HG02588 (cell line): Measurements from ENCODE around the gene ISOC2.

Source experiments
- ATAC-seq: cut with Tn5 transposase; IDR thresholded peaks from one replicate; pipeline ENCODE4 v1.9.1; 2021; ENCODE audit warnings: mild to moderate bottlenecking, moderate library complexity; ENCODE audit not compliant: unreplicated experiment

The ISOC2 gene

DNA sequence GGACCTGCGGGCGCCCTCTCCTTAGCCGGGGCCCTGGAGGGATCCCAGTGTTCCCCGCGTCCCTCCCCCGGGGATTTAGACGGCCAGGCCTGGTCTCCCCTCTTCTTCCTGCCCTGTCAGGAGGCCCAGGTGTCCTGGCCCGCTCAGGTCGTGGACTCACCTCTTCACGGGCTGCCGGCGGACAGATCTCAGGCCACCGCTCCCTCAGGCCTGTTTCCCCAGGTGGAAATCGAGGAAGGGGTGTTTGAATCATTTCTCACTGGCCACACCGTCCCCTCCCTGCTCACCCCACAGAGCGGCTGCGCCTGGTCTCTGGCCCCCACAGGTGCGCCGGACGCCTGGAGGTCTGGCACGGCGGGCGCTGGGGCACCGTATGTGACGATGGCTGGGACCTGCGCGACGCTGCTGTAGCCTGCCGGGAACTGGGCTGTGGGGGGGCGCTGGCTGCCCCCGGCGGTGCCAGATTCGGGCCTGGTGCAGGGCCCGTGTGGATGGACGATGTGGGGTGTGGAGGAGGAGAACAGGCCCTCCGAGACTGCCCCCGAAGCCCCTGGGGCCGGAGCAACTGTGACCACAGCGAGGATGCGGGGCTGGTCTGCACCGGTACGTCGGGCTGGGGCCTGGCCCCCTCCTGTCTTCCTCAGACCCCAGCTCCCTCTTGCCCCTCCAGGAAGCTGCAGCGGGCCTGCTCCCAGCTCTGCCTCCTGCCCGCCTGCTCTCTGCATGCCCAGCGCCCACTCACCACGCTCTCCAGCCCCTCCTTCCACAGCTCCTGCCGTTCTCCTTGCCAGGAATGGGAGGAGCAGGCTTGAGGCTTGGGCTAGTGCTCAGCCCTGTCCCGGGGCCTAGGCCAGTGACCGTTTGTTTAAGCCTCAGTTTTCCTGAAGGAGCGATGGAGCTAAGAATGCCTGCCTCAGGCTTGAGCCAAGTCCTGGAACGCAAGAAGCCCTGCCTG lies 29.3 kb upstream of the ISOC2 start:
- no peak for ATAC-seq

DNA sequence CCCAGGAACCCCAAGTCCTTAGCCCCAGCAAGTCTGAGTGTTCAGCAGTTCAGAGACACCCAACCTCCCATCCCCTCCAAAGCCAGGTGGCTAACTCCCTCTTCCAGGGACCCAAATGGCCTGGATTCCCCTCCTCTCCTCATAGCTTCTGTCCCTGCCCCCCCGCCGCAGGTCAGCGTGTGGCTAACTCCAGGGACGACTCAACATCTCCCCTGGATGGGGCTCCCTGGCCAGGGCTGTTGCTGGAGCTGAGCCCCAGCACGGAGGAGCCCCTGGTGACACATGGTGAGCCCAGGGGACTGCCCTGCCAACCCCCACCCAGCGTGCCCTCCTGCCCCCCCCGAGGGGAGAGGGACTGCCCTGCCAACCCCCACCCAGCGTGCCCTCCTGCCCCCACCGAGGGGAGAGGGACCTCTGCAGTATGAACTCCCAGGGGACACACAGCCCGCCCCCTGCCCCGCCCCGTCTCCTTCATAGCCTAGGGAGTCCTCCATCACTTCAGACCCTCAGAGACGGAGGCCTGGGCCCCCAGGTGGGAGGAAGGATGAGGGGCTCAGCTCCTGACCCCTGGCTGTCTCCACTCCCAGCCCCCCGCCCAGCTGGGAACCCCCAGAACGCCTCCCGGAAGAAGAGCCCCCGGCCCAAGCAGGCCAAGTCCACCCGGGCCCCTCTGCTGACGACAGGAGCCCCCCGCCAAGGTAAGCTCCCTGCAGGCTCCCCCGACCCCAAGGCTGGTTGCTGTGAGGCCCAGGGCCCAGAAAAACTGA lies 28.5 kb upstream of the ISOC2 start:
- ATAC-seq: no peak

DNA sequence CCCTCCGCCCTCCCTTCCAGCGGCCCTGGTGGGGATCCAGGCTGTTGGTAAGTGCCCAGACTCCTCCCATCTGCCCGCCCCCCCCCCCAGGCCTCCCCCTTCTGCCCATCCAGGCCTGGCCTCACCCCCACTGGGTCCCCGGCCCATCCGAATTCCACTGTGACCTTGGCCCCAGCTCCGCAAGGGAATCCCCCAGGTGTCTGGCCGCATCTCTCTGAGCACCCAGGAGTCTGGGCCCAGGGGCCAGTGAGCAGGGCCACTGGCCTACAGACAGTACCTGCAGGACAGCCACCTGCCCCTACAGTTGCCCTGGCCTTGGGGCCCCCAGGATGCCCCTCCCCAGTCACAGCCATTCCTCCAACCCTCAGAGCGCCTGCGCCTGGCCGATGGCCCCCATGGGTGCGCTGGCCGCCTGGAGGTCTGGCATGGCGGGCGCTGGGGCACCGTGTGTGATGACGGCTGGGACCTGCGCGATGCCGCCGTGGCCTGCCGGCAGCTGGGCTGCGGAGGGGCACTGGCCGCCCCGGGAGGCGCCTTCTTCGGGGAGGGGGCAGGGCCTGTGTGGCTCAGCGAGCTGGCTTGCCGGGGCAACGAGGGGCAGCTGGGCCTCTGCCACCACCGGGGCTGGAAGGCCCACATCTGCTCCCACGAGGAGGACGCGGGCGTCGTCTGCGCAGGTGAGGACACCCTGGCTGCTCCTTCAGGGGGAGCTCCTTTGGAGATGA lies 27.7 kb upstream of the ISOC2 start:
- ATAC-seq: no peak

DNA sequence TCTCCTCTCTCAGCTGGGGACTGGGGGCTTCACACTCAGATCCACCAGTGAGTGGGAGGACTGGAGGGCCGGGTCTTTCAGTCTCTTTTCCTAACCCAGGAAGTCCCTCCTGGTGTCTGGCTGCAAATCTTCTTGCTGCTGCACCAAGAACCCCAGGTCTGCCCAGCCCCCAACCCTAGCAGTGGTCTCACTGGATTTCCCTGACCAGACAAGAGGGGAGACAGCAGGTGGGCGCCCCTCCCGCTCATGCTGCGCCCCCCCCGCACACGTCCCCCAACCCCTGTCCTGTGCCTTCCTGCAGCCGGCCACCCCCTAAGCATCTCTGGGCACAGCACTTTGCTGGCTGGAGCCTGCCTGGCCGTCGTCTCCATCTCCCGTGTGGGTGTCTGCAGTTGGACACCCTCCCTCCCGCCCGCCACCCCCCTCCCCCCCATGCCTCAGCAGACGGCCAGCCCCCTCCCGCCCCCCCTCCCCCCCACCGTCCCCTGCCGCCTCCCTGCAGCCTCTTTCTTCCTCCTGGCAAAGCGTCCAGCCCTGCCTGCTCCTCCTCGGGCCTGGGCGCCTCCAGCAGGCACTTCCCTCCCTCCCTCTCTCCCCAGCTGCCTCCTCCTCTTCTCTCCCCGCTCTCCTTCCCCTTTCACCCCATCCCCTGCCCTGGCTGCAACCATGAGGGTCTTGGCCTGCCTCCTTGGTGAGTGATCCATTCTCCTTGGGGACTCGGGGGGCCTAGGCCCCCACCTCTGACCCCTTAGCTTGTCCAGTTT lies 26.7 kb upstream of the ISOC2 start, which contains the start of gene SSC5D:
TSS of gene SSC5D (plus strand) at position 513 of the 764 bp plus-strand sequence. CDS start at position 667, 154 bp downstream.
- ATAC-seq: no peak

DNA sequence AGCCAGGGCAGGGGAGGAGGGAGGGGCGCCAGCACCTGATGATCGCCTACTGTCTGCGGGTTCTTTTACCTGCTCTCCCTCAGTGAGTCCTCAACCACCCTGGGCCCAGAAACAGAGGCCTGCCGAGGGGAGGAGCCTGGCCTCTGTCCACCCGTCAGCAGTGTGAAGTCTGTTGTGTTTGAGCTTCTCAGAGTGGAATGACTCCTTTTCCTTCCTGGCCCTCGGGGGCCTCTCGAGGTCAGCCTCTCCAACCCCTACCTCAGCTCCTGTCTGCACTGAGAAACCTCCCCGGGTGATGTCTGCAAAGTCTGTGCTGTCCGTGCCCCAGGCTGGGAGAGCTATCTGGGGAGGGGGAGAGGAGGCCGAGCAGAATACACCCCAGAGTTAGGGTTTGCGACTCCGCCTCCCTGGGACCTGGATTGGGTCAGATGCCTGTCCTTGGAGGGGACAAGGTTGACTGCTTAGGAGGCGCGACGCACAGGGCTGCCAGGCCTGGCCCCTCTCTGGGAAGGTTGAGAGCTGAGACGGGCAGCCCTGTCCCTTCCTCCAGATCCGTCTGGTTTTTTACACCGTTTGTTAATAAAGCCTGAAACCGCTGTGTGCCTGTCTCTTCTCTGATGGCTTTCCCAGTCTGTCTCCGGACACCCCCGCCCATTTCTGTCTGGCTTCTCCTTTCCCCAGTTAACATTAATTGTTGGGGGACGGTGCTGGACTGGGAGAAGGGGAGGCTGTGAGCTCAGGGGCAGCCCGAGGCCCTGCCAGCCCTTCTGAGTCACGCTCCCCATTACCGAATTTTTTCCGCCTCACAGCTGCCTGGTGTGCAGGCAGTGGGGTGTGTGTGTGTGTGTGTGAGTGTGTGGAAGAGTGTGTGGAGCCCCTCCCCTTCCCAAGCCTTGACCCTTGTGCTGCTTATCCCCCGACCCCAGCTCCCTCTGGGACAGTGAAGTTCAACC lies 25.8 kb upstream of the ISOC2 start:
- no peak for ATAC-seq

DNA sequence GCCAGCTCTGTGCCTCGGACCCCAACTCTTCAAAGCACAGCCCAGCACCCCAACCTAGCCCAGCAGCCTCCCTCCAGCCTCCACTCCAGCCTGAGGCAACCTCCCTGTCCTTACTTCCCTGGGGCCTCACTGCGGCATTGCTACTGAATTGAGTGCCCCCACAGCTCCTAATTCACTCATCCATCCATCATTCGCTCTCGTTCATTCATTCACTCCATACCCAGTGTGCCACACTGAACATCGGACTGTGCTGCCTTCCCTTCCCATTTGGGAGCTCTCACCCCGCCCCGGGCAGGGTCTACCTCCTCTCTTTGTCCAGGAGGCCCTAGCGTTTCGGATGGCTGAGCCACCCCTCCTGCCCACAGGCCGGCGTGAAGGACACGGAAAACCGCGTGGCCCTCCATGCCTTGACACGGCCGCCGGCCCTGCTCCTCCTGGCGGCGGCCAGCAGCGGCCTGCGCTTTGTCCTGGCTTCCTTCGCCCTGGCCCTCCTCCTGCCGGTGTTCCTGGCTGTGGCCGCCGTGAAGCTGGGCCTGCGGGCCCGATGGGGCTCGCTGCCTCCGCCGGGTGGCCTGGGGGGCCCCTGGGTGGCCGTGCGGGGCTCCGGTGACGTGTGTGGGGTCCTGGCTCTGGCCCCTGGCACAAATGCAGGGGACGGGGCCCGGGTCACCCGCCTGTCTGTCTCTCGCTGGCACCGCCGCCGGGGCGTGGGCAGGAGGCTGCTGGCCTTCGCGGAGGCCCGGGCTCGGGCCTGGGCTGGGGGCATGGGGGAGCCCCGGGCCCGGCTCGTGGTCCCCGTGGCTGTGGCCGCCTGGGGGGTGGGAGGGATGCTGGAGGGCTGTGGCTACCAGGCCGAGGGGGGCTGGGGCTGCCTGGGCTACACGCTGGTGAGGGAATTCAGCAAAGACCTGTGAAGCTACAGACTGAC lies 24.9 kb upstream of the ISOC2 start:
- ATAC-seq: no peak

DNA sequence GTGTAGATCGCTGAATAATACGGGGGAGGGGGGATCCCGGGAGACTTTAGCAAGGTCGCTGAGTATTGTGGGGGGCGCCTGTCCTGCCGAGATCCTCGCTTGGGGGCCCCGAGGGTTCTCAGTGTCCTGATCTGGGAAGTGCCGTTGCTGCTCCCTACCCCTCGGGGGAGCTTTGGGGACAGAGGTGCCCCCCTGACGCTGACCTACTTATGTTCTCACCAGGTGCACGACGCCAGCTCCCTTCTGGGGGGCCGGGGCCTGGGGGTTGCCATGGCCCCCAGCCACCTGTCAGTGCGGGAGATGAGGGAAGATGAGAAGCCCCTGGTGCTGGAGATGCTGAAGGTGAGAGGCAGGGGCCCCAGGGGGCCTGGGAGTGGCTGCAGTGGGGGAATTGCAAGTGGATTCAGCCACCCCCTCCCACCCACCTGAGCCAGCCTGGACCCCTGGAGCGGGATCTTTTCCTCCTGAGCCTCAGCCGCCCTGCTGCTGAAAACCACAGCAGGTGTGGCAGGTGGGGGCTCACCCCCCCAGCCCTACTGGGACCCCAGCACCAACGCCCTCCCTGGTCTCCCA lies 24.1 kb upstream of the ISOC2 start:
- no peak for ATAC-seq

DNA sequence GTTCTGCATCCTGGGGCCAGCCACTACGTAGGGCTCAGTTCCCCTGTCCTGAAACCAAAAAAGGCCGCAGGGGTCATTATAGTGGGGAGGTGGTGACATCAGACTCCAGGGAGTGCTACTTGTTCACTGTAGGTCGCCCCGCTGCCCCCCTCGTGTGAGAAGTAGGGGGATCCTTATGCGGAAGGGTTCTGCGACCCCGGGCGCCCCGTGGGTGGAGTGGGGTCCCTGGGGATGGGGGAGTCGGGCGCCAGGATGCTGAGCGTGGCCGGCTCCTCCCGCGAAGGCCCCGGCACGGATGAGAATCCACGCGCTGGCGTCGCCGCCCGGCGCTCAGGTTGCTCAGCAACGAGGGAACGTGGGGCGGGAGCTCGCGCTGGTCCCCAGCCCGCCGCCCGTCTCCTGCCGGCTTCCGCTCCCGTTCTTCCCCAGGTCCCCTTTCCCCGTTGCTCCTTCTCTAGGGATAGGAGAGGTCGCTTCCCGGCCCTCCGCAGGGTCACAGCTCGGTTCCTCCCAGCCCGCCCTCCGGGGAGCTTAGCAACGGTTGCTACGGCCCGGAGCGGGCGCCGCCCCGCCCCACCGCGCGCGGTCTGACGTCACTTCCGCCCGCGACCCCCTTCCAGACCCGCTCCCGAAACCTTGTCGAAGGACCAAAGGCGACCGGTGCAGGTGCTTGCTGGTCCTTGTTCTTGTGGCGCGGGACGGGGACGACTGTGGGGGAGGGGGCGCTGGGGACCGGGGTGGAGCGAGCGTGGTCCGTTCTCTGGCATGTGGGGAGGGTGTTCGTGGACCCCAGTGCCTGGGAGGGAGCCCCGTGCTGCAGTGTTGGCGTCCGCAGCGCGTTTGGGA lies 23.4 kb upstream of the ISOC2 start, which contains the start of gene NAT14:
TSS of gene NAT14 (plus strand) at position 596 of the 846 bp plus-strand sequence. CDS start 521 bp downstream, outside the sequence.
- ATAC-seq: peak; percentile 52

DNA sequence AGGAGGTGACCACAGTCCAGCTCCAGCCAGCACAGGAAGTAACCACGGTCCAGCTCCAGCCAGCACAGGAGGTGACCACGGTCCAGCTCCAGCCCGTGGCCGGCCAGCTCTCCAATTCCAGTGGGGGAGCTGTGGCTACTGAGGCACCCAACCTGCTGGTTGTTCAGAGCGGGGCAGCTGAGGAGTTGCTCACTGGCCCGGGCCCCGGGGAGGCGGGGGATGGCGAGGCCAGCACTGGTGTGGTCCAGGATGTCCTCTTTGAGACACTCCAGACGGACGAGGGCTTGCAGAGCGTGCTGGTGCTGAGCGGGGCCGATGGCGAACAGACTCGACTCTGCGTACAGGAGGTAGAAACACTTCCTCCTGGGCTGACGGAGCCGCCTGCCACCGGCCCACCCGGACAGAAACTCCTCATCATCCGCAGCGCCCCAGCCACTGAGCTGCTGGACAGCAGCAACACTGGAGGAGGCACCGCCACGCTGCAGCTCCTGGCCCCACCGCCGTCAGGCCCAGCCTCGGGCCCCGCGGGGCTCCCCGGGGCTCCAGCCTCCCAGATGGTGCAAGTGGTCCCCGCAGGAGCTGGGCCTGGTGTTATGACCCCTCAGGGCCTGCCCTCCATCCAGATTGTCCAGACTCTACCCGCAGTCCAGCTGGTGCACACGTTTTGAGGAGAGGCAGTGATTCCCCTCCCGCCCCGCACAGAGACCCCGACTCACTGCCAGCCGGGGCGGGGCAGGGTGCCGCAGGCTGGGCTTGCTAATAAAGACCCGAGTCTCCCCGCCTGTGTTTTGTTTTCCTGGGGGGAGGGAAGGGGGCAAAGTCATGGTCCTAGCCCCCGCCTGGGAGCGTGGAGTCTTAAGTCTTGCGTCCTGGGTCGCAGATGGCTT lies 22.5 kb upstream of the ISOC2 start:
- ATAC-seq: no peak

DNA sequence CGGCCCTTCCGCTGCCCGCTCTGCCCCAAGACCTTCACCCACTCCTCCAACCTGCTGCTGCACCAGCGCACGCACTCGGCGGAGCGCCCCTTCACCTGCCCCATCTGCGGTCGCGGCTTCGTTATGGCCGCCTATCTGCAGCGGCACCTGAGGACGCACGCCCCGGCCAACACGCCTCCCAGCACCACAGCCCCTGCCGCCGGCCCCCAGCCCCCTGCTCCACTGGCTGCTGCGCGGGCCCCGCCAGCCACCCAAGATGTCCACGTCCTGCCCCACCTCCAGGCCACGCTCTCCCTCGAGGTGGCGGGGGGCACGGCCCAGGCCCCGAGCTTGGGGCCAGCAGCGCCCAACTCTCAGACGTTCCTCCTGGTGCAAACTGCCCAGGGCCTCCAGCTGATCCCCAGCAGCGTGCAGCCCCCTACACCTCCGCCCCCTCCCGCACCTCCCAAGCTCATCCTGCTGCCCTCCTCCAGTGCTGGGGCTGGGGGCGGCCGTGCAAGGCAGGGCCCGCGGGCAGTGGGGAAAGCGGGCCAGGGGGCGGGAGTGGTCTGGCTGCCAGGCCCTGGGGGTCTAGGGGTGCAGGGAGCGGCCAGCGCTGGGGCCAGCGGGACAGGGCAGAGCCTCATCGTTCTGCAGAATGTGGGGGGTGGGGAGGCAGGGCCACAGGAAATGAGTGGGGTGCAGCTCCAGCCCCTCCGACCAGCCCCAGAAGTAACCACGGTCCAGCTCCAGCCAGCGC lies 21.7 kb upstream of the ISOC2 start:
- ATAC-seq: no peak

DNA sequence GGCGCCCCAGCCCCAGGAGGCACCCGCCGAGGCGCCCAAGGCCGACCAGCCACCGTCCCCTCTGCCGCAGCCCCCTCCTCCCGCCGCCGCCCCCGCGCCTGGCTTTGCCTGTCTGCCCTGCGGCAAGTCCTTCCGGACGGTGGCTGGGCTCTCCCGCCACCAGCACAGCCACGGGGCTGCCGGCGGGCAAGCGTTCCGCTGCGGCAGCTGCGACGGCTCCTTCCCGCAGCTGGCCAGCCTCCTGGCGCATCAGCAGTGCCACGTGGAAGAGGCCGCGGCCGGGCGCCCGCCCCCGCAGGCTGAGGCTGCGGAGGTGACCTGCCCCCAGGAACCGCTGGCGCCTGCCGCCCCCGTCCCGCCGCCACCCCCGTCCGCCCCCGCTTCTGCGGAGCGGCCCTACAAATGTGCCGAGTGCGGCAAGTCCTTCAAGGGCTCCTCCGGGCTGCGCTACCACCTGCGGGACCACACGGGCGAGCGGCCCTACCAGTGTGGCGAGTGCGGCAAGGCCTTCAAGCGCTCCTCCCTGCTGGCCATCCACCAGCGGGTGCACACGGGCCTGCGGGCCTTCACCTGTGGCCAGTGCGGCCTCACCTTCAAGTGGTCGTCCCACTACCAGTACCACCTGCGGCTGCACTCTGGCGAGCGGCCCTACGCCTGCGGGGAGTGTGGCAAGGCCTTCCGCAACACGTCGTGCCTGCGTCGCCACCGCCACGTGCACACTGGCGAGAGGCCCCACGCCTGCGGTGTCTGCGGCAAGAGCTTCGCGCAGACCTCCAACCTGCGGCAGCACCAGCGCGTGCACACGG lies 20.9 kb upstream of the ISOC2 start:
- ATAC-seq: no peak

DNA sequence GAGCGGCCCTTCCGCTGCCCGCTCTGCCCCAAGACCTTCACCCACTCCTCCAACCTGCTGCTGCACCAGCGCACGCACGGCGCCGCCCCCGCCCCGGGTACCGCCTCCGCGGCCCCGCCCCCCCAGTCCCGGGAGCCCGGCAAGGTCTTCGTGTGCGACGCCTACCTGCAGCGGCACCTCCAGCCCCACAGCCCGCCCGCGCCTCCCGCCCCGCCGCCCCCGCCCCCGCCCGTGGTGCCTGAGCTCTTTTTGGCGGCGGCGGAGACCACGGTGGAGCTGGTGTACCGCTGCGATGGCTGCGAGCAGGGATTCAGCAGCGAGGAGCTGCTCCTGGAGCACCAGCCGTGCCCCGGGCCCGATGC lies 20.3 kb upstream of the ISOC2 start:
- ATAC-seq: no peak

DNA sequence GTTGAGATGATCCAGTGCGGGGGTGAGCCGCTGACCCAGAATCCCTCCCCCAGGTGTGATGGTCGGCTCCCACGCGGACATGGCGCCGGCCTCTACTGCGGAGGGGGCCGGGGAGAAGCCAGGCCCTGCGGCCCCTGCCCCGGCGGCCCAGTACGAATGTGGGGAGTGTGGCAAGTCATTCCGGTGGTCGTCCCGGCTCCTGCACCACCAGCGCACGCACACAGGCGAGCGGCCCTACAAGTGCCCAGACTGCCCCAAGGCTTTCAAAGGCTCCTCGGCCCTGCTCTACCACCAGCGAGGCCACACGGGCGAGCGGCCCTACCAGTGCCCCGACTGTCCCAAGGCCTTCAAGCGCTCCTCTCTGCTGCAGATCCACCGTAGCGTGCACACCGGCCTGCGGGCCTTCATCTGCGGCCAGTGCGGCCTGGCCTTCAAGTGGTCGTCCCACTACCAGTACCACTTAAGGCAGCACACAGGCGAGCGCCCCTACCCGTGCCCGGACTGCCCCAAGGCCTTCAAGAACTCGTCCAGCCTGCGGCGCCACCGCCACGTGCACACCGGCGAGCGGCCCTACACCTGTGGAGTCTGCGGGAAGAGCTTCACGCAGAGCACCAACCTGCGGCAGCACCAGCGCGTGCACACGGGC lies 19.8 kb upstream of the ISOC2 start:
- ATAC-seq: no peak
